Adrenal gland (tissue), 5 donors: ENCODE data around the gene FXYD1.

Source experiments
- CTCF ChIP-seq, 6 experiments: fragments of 450-650 bp in 4 of 6; fragments of 200-600 bp in 2 of 6; sonication (generic) in 1 of 6; IDR thresholded peaks; 1 replicate in 5 of 6; 2 replicates in 1 of 6; pipeline versions ENCODE4 v1.5.1 to v1.8.0; 2016 to 2021; ENCODE audit warnings: antibody characterized with exemption in 6 of 6, mild to moderate bottlenecking in 2 of 6, moderate library complexity in 1 of 6
- POLR2A ChIP-seq, 2 donors: fragments of 450-650 bp; IDR thresholded peaks; one replicate each; pipeline ENCODE4 v1.6.1; 2017; ENCODE audit warnings: antibody characterized with exemption in 2 of 2, mild to moderate bottlenecking in 2 of 2, moderate library complexity in 1 of 2
- donor health status: DM: no; HTN: no; CAD: no.

GRCh38 chr19:35140207-35140961 is 1.8 kb downstream of the FXYD1 start:
- TF ChIP-seq POLR2A (IDR thresholded peaks at IDR 0.05) = no peak
- TF ChIP-seq CTCF (IDR thresholded peaks at IDR 0.05) = no peak
